Measurements from ENCODE around the gene VSTM2B. TPM values are rescaled to one million over a fixed set of nuclear protein-coding genes. Genes with fewer than 3 reads are reported as not detected.

The VSTM2B gene
- total and polyA plus RNA-seq, 4 donors, result not detected

DNA sequence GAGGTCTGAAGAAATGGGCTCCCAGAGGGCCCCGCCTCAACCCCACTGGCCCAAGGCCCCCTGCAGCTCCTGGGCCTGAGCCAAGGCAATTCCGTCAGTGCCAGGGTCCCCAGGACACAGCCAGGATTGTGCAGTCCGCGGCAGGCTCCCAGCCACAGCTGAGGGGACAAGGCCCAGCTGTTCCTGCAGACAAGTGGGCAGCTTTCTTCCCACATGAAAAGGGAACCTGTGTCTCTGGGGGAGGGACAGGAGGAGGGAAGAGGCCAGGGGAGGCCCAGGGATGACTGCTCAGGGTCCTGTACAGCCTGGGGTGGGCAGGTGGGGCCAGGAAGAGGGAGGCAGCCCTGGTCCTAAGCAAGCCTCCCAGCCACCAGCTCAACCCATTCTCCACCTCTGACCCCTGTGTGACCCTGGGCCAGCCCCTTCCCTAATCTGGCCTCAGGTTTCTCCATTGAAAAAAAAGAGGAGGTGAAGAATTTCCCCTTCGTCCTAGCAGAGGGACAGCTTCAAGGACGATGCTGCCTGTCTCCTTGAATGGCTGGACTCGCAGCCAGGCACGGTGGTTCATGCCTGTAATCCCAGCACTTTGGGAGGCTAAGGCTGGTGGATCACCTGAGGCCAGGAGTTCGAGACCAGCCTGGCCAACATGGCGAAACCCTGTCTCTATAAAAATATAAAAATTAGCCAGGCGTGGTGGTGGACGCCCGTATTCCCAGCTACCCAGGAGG lies 20.5 kb upstream of the VSTM2B start:
- Histone ChIP-seq H3K9me3 (ENCODE audit: control insufficient read depth in 4 of 4, low read length in 3 of 4) (no peaks in the 10 kb centered on the region), H3K27me3 (ENCODE audit: control insufficient read depth in 4 of 4, insufficient read depth in 4 of 4, low read length in 3 of 4) (no peaks in the 10 kb centered on the region), H3K36me3 (ENCODE audit: control insufficient read depth in 4 of 4, insufficient read depth in 3 of 4, low read depth in 1 of 4, low read length in 3 of 4) (no peaks in the 10 kb centered on the region), H3K4me1 (ENCODE audit: control insufficient read depth in 4 of 4, insufficient read depth in 4 of 4, low read length in 3 of 4) (no peaks in the 10 kb centered on the region), H3K9ac (ENCODE audit: low read depth in 1 of 2, low read length in 2 of 2) (no peak overlapping the region), H3K4me3 (ENCODE audit: low read depth in 1 of 3, low read length in 3 of 3) (no peak overlapping the region), H3K27ac (ENCODE audit: low read depth in 1 of 2, low read length in 2 of 2) (no peak overlapping the region)
- 83% methylated on average over 13 of the region's 13 CpGs for WGBS
- no peak for TF ChIP-seq FOXA1 (IDR thresholded peaks at IDR 0.05)
- no peak for TF ChIP-seq FOXA2 (IDR thresholded peaks at IDR 0.05)
- TF ChIP-seq TAF1 (conservative IDR thresholded peaks at IDR 0.05), result no peak
- no peak for TF ChIP-seq JUND (IDR thresholded peaks at IDR 0.05)
- TF ChIP-seq, protein P1, sequence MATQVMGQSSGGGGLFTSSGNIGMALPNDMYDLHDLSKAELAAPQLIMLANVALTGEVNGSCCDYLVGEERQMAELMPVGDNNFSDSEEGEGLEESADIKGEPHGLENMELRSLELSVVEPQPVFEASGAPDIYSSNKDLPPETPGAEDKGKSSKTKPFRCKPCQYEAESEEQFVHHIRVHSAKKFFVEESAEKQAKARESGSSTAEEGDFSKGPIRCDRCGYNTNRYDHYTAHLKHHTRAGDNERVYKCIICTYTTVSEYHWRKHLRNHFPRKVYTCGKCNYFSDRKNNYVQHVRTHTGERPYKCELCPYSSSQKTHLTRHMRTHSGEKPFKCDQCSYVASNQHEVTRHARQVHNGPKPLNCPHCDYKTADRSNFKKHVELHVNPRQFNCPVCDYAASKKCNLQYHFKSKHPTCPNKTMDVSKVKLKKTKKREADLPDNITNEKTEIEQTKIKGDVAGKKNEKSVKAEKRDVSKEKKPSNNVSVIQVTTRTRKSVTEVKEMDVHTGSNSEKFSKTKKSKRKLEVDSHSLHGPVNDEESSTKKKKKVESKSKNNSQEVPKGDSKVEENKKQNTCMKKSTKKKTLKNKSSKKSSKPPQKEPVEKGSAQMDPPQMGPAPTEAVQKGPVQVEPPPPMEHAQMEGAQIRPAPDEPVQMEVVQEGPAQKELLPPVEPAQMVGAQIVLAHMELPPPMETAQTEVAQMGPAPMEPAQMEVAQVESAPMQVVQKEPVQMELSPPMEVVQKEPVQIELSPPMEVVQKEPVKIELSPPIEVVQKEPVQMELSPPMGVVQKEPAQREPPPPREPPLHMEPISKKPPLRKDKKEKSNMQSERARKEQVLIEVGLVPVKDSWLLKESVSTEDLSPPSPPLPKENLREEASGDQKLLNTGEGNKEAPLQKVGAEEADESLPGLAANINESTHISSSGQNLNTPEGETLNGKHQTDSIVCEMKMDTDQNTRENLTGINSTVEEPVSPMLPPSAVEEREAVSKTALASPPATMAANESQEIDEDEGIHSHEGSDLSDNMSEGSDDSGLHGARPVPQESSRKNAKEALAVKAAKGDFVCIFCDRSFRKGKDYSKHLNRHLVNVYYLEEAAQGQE (IDR thresholded peaks at IDR 0.05), result no peak
- TF ChIP-seq, protein P2, sequence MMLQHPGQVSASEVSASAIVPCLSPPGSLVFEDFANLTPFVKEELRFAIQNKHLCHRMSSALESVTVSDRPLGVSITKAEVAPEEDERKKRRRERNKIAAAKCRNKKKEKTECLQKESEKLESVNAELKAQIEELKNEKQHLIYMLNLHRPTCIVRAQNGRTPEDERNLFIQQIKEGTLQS (IDR thresholded peaks at IDR 0.05), result no peak
- TF ChIP-seq HNF4G (IDR thresholded peaks at IDR 0.05), result no peak
- TF ChIP-seq RAD21 (IDR thresholded peaks at IDR 0.05), result no peak
- TF ChIP-seq HNF4A (conservative IDR thresholded peaks at IDR 0.05), result no peak
- TF ChIP-seq GABPA (IDR thresholded peaks at IDR 0.05 in 1 of 2, conservative IDR thresholded peaks at IDR 0.05 in 1 of 2), result no peak
- no peak for TF ChIP-seq SP1 (IDR thresholded peaks at IDR 0.05)
- no peak for TF ChIP-seq RXRA (IDR thresholded peaks at IDR 0.05)
- no peak for DNase-seq (ENCODE audit: low spot score)

DNA sequence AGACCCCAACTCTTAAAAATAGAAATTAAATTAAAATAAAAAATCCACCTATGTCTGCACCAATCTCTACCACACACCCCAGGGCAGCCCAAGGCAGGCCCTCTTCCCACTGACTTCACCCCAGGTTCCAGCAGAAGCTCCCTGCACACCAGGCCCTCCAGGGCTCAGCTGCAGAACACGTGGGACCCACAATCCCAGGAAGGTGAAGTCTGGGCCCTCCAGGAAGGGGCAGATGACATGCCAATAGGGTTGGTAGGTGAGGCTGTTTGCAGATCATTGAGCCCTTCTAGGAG lies 19.2 kb upstream of the VSTM2B start:
- no peaks in the 10 kb centered on the region for H3K27me3 ChIP-seq (ENCODE audit: control insufficient read depth in 4 of 4, insufficient read depth in 4 of 4, low read length in 3 of 4)
- H3K4me1 ChIP-seq (ENCODE audit: control insufficient read depth in 4 of 4, insufficient read depth in 4 of 4, low read length in 3 of 4), result no peaks in the 10 kb centered on the region
- H3K9ac ChIP-seq (ENCODE audit: low read depth in 1 of 2, low read length in 2 of 2), result no peak overlapping the region
- no peak for TF ChIP-seq YY1 (IDR thresholded peaks at IDR 0.05)
- TF ChIP-seq, protein P3, sequence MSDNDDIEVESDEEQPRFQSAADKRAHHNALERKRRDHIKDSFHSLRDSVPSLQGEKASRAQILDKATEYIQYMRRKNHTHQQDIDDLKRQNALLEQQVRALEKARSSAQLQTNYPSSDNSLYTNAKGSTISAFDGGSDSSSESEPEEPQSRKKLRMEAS (IDR thresholded peaks at IDR 0.05), result no peak
- no peak for TF ChIP-seq SP1 (IDR thresholded peaks at IDR 0.05)
- TF ChIP-seq FOXA1 (IDR thresholded peaks at IDR 0.05), result no peak
- TF ChIP-seq HNF4G (IDR thresholded peaks at IDR 0.05), result no peak
- TF ChIP-seq, protein P1 (IDR thresholded peaks at IDR 0.05), result no peak
- no peak for TF ChIP-seq EGR1 (IDR thresholded peaks at IDR 0.05; ENCODE audit: low read depth in 2 of 2)
- TF ChIP-seq, protein P4, sequence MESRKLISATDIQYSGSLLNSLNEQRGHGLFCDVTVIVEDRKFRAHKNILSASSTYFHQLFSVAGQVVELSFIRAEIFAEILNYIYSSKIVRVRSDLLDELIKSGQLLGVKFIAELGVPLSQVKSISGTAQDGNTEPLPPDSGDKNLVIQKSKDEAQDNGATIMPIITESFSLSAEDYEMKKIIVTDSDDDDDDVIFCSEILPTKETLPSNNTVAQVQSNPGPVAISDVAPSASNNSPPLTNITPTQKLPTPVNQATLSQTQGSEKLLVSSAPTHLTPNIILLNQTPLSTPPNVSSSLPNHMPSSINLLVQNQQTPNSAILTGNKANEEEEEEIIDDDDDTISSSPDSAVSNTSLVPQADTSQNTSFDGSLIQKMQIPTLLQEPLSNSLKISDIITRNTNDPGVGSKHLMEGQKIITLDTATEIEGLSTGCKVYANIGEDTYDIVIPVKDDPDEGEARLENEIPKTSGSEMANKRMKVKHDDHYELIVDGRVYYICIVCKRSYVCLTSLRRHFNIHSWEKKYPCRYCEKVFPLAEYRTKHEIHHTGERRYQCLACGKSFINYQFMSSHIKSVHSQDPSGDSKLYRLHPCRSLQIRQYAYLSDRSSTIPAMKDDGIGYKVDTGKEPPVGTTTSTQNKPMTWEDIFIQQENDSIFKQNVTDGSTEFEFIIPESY (IDR thresholded peaks at IDR 0.05), result no peak
- TF ChIP-seq NR2F2 (IDR thresholded peaks at IDR 0.05), result no peak
- no peak for TF ChIP-seq RXRA (IDR thresholded peaks at IDR 0.05)
- TF ChIP-seq TAF1 (conservative IDR thresholded peaks at IDR 0.05), result no peak
- TF ChIP-seq JUND (IDR thresholded peaks at IDR 0.05), result no peak
- no peak for TF ChIP-seq FOXA2 (IDR thresholded peaks at IDR 0.05)
- TF ChIP-seq, protein P2 (IDR thresholded peaks at IDR 0.05), result no peak
- no peak overlapping the region for H3K27ac ChIP-seq (ENCODE audit: low read depth in 1 of 2, low read length in 2 of 2)
- H3K36me3 ChIP-seq (ENCODE audit: control insufficient read depth in 4 of 4, insufficient read depth in 3 of 4, low read depth in 1 of 4, low read length in 3 of 4), result no peaks in the 10 kb centered on the region
- H3K9me3 ChIP-seq (ENCODE audit: control insufficient read depth in 4 of 4, low read length in 3 of 4), result no peaks in the 10 kb centered on the region
- H3K4me3 ChIP-seq (ENCODE audit: low read depth in 1 of 3, low read length in 3 of 3), result no peak overlapping the region
- no peak for DNase-seq (ENCODE audit: low spot score)
- 74% methylated on average over 1 of the region's 1 CpG for WGBS
